Nephron progenitor cell (in vitro differentiated cells): ENCODE data around the gene FGF12.
"Not testable (repeated sequence)": the region's sequence is repeated elsewhere in the genome, so short reads cannot be mapped to it uniquely, and the experiment has no call there.

Experiments
- DNase-seq: peaks from one replicate; pipeline ENCODE4 v3.0.0; 2021
- H3K27ac Mint-ChIP-seq: 2 replicates; pipeline ENCODE4 v1.8.0; 2021; ENCODE audit warnings: mild to moderate bottlenecking, moderate library complexity, mixed read lengths
- H3K27me3 Mint-ChIP-seq: 2 replicates; pipeline ENCODE4 v1.8.0; 2021; ENCODE audit warnings: mild to moderate bottlenecking, low read depth, mixed read lengths; ENCODE audit not compliant: poor library complexity
- H3K36me3 Mint-ChIP-seq: 2 replicates; pipeline ENCODE4 v1.8.0; 2021; ENCODE audit warnings: low read depth, mixed read lengths
- H3K4me1 Mint-ChIP-seq: 2 replicates; pipeline ENCODE4 v1.8.0; 2021; ENCODE audit warnings: mixed read lengths
- H3K4me3 Mint-ChIP-seq: 2 replicates; pipeline ENCODE4 v1.8.0; 2021; ENCODE audit warnings: mild to moderate bottlenecking, moderate library complexity, mixed read lengths
- H3K9me3 Mint-ChIP-seq: 2 replicates; pipeline ENCODE4 v1.8.0; 2021; ENCODE audit warnings: mild to moderate bottlenecking, moderate library complexity, mixed read lengths
- CTCF ChIP-seq: fragments of 200-600 bp; sonication (generic); IDR thresholded peaks from 2 replicates; pipeline ENCODE4 v1.5.0; 2021; ENCODE audit warnings: antibody characterized with exemption

FGF12 gene

GRCh38 chr3:192597913-192598312, 129.4 kb downstream of the FGF12 start:
- Mint-ChIP-seq H3K27ac (no peak overlapping the region), H3K4me1 (no peaks in the 10 kb centered on the region), H3K27me3 (no peaks in the 10 kb centered on the region), H3K36me3 (no peaks in the 10 kb centered on the region), H3K9me3 (peaks cover 2% of the 10 kb centered on the region), H3K4me3 (no peak overlapping the region)
- TF ChIP-seq CTCF = no peak
- no peak for DNase-seq

GRCh38 chr3:192597506-192597905, 129.8 kb downstream of the FGF12 start:
- Mint-ChIP-seq H3K4me1 (no peaks in the 10 kb centered on the region), H3K36me3 (no peaks in the 10 kb centered on the region), H3K27me3 (peaks cover 3% of the 10 kb centered on the region), H3K27ac (no peak overlapping the region), H3K4me3 (no peak overlapping the region), H3K9me3 (no peaks in the 10 kb centered on the region)
- no peak for TF ChIP-seq CTCF
- DNase-seq = no peak

GRCh38 chr3:192578729-192579128, 148.6 kb downstream of the FGF12 start:
- Mint-ChIP-seq H3K27ac (no peak overlapping the region), H3K27me3 (peaks cover 8% of the 10 kb centered on the region), H3K36me3 (no peaks in the 10 kb centered on the region), H3K4me1 (no peaks in the 10 kb centered on the region), H3K9me3 (peaks cover 6% of the 10 kb centered on the region), H3K4me3 (no peak overlapping the region)
- DNase-seq = no peak
- no peak for TF ChIP-seq CTCF

- Mint-ChIP-seq H3K4me1 (no peaks in the 10 kb centered on the region), H3K27me3 (peaks cover 8% of the 10 kb centered on the region), H3K27ac (no peak overlapping the region), H3K9me3 (peaks cover 6% of the 10 kb centered on the region), H3K4me3 (no peak overlapping the region), H3K36me3 (no peaks in the 10 kb centered on the region)
- DNase-seq = no peak
- no peak for TF ChIP-seq CTCF
These were observed 149.5 kb downstream of the FGF12 start for GRCh38 chr3:192577811-192578210.

- H3K27ac Mint-ChIP-seq = no peak overlapping the region
- no peaks in the 10 kb centered on the region for H3K36me3 Mint-ChIP-seq
- H3K9me3 Mint-ChIP-seq = peaks cover 6% of the 10 kb centered on the region
- H3K27me3 Mint-ChIP-seq = peaks cover 10% of the 10 kb centered on the region
- H3K4me1 Mint-ChIP-seq = peaks cover under 1% of the 10 kb centered on the region
- H3K4me3 Mint-ChIP-seq = no peak overlapping the region
- no peak for DNase-seq
- TF ChIP-seq CTCF = no peak
These were observed 150.1 kb downstream of the FGF12 start for GRCh38 chr3:192577271-192577670.

- H3K27me3 Mint-ChIP-seq = peaks cover 14% of the 10 kb centered on the region
- not testable (repeated sequence) for H3K9me3 Mint-ChIP-seq, DNase-seq, H3K4me1 Mint-ChIP-seq, H3K27ac Mint-ChIP-seq, H3K36me3 Mint-ChIP-seq, H3K4me3 Mint-ChIP-seq
These were observed 150.6 kb downstream of the FGF12 start for GRCh38 chr3:192576704-192577103.
